HG03575 (cell line): ENCODE data around the gene C11orf91.

Experiments
- ATAC-seq: cut with Tn5 transposase; IDR thresholded peaks from one replicate; pipeline ENCODE4 v1.9.1; 2021; ENCODE audit not compliant: unreplicated experiment, insufficient number of reproducible peaks, low FRiP score; ENCODE audit errors: extremely low read depth

Gene C11orf91

DNA sequence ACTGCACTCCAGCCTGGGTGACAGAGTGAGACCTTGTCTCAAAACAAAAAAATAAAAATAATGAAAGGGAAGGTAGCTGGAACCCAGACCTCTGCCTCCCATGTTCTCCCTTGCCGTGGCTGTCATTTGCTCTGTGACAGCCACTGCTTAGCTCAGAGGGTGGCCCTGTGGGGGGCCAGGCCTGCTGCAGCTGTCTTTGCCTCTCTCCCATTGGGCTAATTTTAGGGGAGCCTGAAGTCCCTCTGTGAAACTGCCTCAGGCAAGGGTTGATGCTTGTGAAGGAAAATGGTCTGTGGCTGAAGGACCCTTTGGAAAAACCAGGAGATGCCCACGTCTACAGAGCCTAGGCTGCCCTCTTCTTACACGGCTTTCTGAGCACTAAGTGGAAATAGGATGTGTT lies 42.9 kb downstream of the C11orf91 start:
- ATAC-seq, result no peak

DNA sequence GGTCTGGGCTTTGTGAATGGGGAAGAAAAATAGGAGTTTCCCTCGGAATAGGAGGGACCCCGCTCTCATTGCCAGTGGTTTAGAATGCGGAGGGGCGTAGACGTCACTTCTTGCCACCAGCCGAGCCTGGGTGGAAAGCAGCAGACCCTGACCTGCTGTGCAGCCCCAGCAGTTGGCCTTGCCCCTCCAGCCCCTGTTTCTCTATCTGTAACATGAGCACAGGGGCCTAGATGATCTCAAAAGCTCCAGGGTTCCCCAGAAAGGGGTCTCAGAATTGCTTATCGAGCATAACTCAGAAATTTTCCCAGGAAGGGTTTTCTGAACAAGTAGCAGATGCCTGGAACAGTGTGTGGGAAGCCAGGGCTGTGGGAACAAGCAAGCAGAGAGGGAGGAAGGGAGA lies 43.9 kb downstream of the C11orf91 start:
- no peak for ATAC-seq

DNA sequence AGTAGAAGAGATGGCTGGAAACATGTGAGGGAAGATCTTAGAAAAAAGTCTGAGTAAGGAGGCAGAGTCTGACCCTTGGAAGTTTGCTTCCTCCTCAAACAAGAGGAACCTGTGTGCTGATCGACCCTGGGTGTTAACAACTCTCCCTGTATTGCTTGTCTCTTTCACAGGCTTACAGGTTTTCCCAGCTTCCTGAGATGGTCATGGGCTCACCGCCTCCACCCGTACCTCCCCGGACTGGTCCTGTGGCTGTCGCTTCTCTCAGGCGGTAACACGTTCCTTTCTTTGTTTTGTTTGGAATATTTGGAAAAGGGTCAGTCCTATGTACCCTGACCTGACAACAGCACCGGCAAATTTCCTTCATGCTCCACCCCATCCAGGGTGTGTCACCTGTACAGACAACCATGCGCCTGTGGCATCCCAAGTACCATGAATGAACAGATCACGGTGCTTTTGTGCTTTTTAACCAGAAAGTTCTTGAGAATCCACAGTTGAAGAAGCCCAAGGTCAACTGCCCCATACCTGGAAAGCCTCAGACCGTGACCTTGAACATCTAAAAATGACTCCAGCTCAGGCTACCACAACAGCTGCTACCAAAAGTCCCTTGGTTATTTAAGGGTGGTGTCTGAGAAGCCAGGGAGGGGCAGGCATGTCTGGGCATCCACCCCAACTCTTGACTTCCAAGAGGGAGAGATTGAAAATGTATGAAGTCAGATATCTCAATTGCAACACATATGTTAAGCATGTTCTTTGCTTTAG lies 44.6 kb downstream of the C11orf91 start:
- ATAC-seq, result no peak

DNA sequence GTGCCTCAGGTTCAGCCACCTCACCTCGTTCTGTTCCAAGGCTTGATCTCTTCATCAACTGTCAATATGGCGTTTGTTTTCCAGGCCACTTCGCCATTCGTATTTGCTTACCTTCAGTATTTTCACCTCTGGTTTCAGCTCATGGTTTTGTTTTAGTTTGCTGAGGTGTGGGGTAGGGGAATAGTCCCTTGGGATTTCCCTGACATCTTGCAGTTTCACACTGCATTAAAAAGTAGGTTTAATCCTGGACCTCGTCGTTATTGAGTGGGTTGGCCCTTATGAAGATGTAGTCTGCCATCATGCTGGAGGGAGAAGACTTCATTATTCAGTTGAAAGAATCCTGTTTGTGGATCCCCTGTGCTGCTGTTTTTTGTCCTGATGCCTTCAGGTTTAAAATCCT lies 46.0 kb downstream of the C11orf91 start:
- no peak for ATAC-seq

DNA sequence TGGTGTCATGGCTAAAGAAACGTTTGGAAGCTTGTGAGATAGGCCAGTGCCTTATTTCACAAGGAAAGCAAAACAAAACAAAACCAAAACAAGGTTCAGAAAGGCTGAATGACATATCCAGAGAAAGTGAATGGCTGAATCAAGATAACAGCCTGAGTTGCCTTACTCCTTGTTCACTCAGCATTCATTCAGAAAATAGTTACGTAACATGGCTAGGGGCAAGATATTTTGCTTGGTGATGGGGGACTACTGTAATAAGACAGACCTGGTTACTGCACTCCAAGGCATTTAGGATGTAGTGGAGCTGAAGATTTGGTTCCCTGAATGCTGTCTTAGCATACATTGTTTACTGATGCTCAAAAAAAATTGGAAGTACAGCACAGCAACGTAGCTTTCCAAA lies 47.7 kb downstream of the C11orf91 start:
- ATAC-seq, result no peak

DNA sequence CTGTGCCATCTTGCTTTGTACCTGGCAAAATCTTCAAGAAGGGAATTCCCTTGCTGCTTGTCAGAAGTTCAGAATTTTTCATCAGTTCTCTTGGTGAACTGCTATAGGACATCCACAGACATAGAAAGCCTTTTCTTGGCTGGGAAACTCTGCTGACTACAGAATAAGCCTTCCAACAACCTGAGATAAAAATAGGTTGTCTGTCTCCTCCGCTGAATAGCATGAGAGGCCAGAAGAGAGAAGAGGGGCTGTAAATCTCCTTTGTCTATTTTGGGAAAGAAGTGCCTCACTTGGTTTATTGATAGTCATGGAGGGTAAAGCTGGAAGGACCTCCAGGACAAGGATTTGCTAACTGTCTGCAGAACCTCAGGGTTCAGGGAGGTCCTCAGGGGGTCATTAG lies 48.2 kb downstream of the C11orf91 start:
- no peak for ATAC-seq

DNA sequence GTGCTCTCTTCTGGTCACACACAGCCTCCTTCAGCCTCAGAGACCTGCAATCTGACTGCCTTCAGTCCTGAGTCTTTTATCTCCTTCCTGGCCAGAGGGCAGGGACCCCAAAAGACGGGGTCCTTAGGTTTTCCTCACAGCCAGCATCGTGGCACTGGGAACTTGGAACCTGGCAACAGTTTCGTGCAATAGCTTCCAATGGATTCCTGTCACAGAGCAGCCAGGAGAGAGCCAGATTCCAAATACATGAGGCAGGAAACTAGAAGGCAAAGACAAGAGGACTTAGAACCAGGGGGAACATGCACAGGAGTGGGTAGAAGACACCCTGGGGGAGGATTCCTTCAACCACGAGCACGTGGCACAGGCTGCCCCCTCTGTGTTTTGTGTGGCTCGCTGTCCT lies 48.6 kb downstream of the C11orf91 start:
- no peak for ATAC-seq

DNA sequence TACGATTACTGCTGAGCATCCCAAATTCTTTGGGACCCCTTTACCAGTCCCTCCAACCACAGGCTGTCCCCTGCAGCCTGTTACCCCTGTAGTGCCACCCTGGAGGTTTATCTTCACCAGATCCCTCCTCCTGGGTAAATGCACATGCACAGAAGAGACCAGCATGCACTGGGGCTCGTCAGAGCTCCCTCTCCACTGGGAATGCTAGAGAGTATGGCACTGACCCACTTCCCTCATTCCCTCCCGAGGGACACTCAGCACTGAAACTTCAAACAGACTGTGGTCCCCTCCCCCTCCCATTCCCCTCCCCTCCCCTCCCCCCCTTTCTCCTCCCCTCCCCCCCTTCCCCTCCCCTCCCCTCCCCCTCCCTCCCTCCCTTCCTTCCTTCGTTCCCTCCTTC lies 49.1 kb downstream of the C11orf91 start:
- ATAC-seq, result no peak

DNA sequence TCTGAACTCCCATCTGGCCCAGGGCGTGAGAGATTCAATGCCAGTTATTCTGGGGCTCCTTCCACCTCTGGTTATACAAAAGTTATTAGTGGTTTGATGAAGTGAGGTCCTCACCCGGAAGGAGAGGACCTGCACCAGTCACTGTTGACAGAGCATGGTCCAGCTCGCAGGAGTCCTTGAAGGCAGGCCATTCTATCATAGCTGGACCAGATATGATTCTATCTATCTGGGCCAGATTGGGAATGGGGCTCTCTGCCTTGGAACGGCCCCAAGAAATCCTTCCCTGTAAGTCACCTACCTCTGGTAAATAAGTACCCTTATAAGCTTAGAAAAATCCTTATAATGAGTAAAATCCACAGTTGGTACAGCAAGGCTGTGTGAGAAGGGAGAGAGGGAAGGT lies 50.7 kb downstream of the C11orf91 start:
- no peak for ATAC-seq
